Epithelial cell of proximal tubule (primary cell): Measurements from ENCODE around the gene SLC4A11. TPM values are rescaled to one million over a fixed set of nuclear protein-coding genes. Genes with fewer than 3 reads are reported as not detected.
A peak's percentile ranks its signal among the peaks of the same experiment; 100 is the strongest.
"Not testable (repeated sequence)": the region's sequence is repeated elsewhere in the genome, so short reads cannot be mapped to it uniquely, and the experiment has no call there.

Experiments
- DNase-seq: peaks from one replicate; pipeline ENCODE4 v3.0.0-alpha.2; 2011; ENCODE audit warnings: low read depth
- H3K4me3 ChIP-seq: 2 replicates; pipeline ENCODE4 v1.5.1; 2011; ENCODE audit warnings: low read depth, mild to moderate bottlenecking, low read length
- total RNA-seq: library from RNA; depleted of rRNA; stranded (reverse); fragments of >200 nt; gene quantifications from 2 replicates; pipeline ENCODE4 v1.2.3, GENCODE V29; 2015
- TF ChIP-seq, protein P1 (sequence below): conservative IDR thresholded peaks from 2 replicates; pipeline ENCODE4 v1.5.1; 2012; ENCODE audit warnings: low read depth, mild to moderate bottlenecking, low read length

The SLC4A11 gene
- total RNA-seq, 1 donor from 2014 or later = 3.6 TPM

GRCh38 chr20:3223651-3223993, 15.4 kb downstream of the SLC4A11 start:
- no peak for DNase-seq
- TF ChIP-seq, protein P1, sequence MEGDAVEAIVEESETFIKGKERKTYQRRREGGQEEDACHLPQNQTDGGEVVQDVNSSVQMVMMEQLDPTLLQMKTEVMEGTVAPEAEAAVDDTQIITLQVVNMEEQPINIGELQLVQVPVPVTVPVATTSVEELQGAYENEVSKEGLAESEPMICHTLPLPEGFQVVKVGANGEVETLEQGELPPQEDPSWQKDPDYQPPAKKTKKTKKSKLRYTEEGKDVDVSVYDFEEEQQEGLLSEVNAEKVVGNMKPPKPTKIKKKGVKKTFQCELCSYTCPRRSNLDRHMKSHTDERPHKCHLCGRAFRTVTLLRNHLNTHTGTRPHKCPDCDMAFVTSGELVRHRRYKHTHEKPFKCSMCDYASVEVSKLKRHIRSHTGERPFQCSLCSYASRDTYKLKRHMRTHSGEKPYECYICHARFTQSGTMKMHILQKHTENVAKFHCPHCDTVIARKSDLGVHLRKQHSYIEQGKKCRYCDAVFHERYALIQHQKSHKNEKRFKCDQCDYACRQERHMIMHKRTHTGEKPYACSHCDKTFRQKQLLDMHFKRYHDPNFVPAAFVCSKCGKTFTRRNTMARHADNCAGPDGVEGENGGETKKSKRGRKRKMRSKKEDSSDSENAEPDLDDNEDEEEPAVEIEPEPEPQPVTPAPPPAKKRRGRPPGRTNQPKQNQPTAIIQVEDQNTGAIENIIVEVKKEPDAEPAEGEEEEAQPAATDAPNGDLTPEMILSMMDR = no peak
- no peak overlapping the region for H3K4me3 ChIP-seq

- TF ChIP-seq, protein P1 = no peak
- no peak overlapping the region for H3K4me3 ChIP-seq
- no peak for DNase-seq
Measured at GRCh38 chr20:3222635-3223600, 16.1 kb downstream of the SLC4A11 start.

DNA sequence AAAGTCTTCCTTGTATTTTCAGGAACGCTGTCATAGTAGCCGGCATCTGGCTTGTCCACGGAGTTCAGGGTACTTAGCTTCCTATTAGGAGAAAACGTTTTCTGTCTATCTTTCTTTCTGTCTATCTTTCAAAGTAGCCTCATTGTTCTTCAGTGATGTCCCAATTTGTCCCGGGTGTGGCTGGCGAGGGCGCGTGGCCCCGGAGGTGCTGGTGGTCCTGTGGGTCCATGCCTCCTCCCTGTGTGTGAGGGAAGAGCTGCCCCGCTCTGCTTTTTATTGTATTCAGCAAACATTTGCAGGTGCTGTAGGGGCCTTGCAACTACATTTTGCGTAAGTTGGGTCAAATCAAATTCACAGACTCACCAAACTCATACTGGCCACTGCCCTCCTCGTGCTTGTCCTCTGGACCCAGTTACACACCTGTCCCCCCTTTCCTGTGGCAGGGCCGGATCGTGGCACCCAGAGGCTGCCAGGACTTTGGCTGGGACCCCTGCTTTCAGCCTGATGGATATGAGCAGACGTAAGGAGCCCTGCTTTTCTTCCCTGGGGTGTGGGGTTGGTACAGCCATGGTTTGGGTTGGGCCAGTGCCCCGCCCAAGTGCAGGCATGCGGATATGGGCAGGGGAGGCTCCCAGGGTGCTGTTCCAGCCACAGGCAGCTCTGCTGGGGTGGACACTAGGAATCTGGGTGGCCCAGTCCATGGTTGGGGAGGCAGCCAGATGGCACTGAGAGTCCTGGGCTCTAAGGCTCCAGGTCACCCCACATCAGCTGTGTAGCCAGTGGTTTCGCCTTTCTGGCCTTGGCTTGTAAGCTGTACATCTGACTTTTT, 17.4 kb downstream of the SLC4A11 start:
- no peak overlapping the region for H3K4me3 ChIP-seq
- DNase-seq = no peak

GRCh38 chr20:3218307-3218988, 20.5 kb downstream of the SLC4A11 start:
- H3K4me3 ChIP-seq = no peak overlapping the region
- DNase-seq = no peak
- TF ChIP-seq, protein P1 = peak; percentile 82

More for the DNA sequence above, 17.4 kb downstream of the SLC4A11 start:
- TF ChIP-seq, protein P1 = no peak

- DNase-seq, H3K4me3 ChIP-seq: not testable (repeated sequence)
Measured at GRCh38 chr20:3215359-3215917, 23.6 kb downstream of the SLC4A11 start.

GRCh38 chr20:3213226-3213625, 25.8 kb downstream of the SLC4A11 start:
- no peak for DNase-seq
- H3K4me3 ChIP-seq = no peak overlapping the region
- TF ChIP-seq, protein P1 = no peak
